Thyroid gland (tissue), 4 donors: ENCODE results near the gene ZBTB7C. TPM values are rescaled to one million over a fixed set of nuclear protein-coding genes. Genes with fewer than 3 reads are reported as not detected.
A peak's percentile ranks its signal among the peaks of the same experiment; 100 is the strongest.

Experiments
- DNase-seq, 2 donors: peaks; one replicate each; pipeline ENCODE4 v3.0.0-alpha.2; 2019
- H3K27ac ChIP-seq, 3 donors: fragments of 200-600 bp; sonication (generic); 1 replicate in 2 of 3; 2 replicates in 1 of 3; pipeline ENCODE4 v1.5.1; 2016 to 2019; ENCODE audit warnings: mild to moderate bottlenecking in 1 of 3, moderate library complexity in 1 of 3
- H3K27me3 ChIP-seq: fragments of 200-600 bp; sonication (generic); one replicate; pipeline ENCODE4 v1.5.1; 2019
- H3K36me3 ChIP-seq, 2 donors: fragments of 200-600 bp; sonication (generic); one replicate each; pipeline ENCODE4 v1.5.1; 2016 to 2019
- H3K4me1 ChIP-seq, 2 donors: fragments of 200-600 bp; sonication (generic); one replicate each; pipeline ENCODE4 v1.5.1; 2017 to 2019
- H3K4me3 ChIP-seq, 3 donors: fragments of 200-600 bp; sonication (generic); replicated peaks in 1 of 3; 1 replicate in 2 of 3; 2 replicates in 1 of 3; pipeline ENCODE4 v1.5.1; 2016; ENCODE audit warnings: mild to moderate bottlenecking in 1 of 3
- H3K9me3 ChIP-seq: fragments of 200-600 bp; sonication (generic); one replicate; pipeline ENCODE4 v1.5.1; 2017
- CTCF ChIP-seq, 6 experiments: fragments of 200-600 bp in 3 of 6; fragments of 450-650 bp in 3 of 6; sonication (generic) in 3 of 6; IDR thresholded peaks; one replicate each; pipeline ENCODE4 v1.5.1; 2016 to 2019; ENCODE audit warnings: antibody characterized with exemption in 6 of 6, mild to moderate bottlenecking in 2 of 6, inconsistent platforms in 1 of 6, moderate library complexity in 1 of 6
- POLR2A ChIP-seq, 2 donors: fragments of 450-650 bp; IDR thresholded peaks; one replicate each; pipeline ENCODE4 v1.6.1; 2017; ENCODE audit warnings: antibody characterized with exemption in 2 of 2, mild to moderate bottlenecking in 2 of 2, moderate library complexity in 1 of 2
- WGBS, 2 donors: methylation state at CpG; one replicate each; pipeline ENCODE4 v1.1.5; 2017; 5-methylcytosine and 5-hydroxymethylcytosine counted together
- intact Hi-C: fragments of 100-400 bp; cut with DNase I; formaldehyde crosslinking; loops from one replicate; pipeline ENCODE4 v1.15.1; 2023
- total RNA-seq, 4 donors: library from RNA; depleted of rRNA; stranded (reverse); fragments of >200 nt; gene quantifications; one replicate each; pipeline ENCODE4 v1.2.3, GENCODE V29; 2016

ZBTB7C gene
- total RNA-seq, 4 donors from 2014 or later: 41.7 to 66.7 (median 49.5) TPM

GRCh38 chr18:48116873-48117630 lies 292.1 kb downstream of the ZBTB7C start:
- no peak for DNase-seq
- no peak for TF ChIP-seq CTCF (IDR thresholded peaks at IDR 0.05)
- TF ChIP-seq POLR2A (IDR thresholded peaks at IDR 0.05): no peak
- no peaks in the 10 kb centered on the region for H3K36me3 ChIP-seq
- WGBS, 2 donors: 85 to 88% methylated on average over 9 of the region's 9 CpGs
- H3K4me3 ChIP-seq: no peak overlapping the region
- intact Hi-C loops: no loop called here
- H3K27ac ChIP-seq: no peak overlapping the region
- no peaks in the 10 kb centered on the region for H3K27me3 ChIP-seq
- H3K9me3 ChIP-seq: no peaks in the 10 kb centered on the region
- peaks cover 0 to 10% of the 10 kb centered on the region in 2 donors for H3K4me1 ChIP-seq

GRCh38 chr18:48116017-48116416 lies 293.2 kb downstream of the ZBTB7C start:
- H3K4me1 ChIP-seq: peaks cover 0 to 10% of the 10 kb centered on the region in 2 donors
- no peak for TF ChIP-seq CTCF (IDR thresholded peaks at IDR 0.05)
- intact Hi-C loops: no loop called here
- DNase-seq: no peak
- H3K4me3 ChIP-seq: no peak overlapping the region
- H3K27me3 ChIP-seq: no peaks in the 10 kb centered on the region
- H3K27ac ChIP-seq: no peak overlapping the region
- H3K36me3 ChIP-seq: no peaks in the 10 kb centered on the region
- H3K9me3 ChIP-seq: no peaks in the 10 kb centered on the region
- WGBS, 2 donors: 95 to 96% methylated on average over 7 of the region's 7 CpGs

- Histone ChIP-seq H3K4me3 (no peak overlapping the region), H3K27ac (no peak overlapping the region), H3K9me3 (no peaks in the 10 kb centered on the region), H3K27me3 (no peaks in the 10 kb centered on the region), H3K4me1 (peaks cover 0 to 15% of the 10 kb centered on the region in 2 donors), H3K36me3 (no peaks in the 10 kb centered on the region)
- WGBS, 2 donors: 25 to 44% methylated on average over 4 to 8 of the region's 8 CpGs
- TF ChIP-seq CTCF (IDR thresholded peaks at IDR 0.05): no peak
- intact Hi-C loops: no loop called here
- peak; percentile 59 to 73 for DNase-seq
These were observed 295.5 kb downstream of the ZBTB7C start for GRCh38 chr18:48113691-48114090.

- Histone ChIP-seq H3K9me3 (no peaks in the 10 kb centered on the region), H3K36me3 (no peaks in the 10 kb centered on the region), H3K4me1 (peaks cover 10 to 27% of the 10 kb centered on the region in 2 donors), H3K4me3 (no peak overlapping the region), H3K27ac (no peak overlapping the region), H3K27me3 (no peaks in the 10 kb centered on the region)
- DNase-seq: no peak
- TF ChIP-seq POLR2A (IDR thresholded peaks at IDR 0.05): no peak
- 81 to 92% methylated on average over 5 of the region's 5 CpGs for WGBS, 2 donors
- intact Hi-C loops: no loop called here
These were observed 297.6 kb downstream of the ZBTB7C start for GRCh38 chr18:48111587-48111986.

GRCh38 chr18:48110797-48111196 lies 298.4 kb downstream of the ZBTB7C start:
- Histone ChIP-seq H3K9me3 (no peaks in the 10 kb centered on the region), H3K27ac (no peak overlapping the region), H3K4me1 (peaks cover 10 to 35% of the 10 kb centered on the region in 2 donors), H3K36me3 (no peaks in the 10 kb centered on the region), H3K4me3 (no peak overlapping the region), H3K27me3 (no peaks in the 10 kb centered on the region)
- TF ChIP-seq CTCF (IDR thresholded peaks at IDR 0.05) (no peak), POLR2A (IDR thresholded peaks at IDR 0.05) (no peak)
- 94 to 95% methylated on average over 7 of the region's 7 CpGs for WGBS, 2 donors
- intact Hi-C loops: no loop called here
- no peak for DNase-seq
